ENCODE data around the gene EPB41L3. TPM values are rescaled to one million over a fixed set of nuclear protein-coding genes. Genes with fewer than 3 reads are reported as not detected.

EPB41L3 gene
- total RNA-seq, 1 experiment from 2014 or later: 0.34 TPM

GRCh38 chr18:5451871-5452270, 91.9 kb downstream of the EPB41L3 start:
- ChIA-PET POLR2A (no interaction called here), RAD21 (ENCODE audit: low non-redundant PET in 1 of 2, low total read pairs in 2 of 2, uncharacterized antibody in 2 of 2, unreplicated experiment in 2 of 2) (no interaction called here), CTCF (no interaction called here)
- H3K27me3 ChIP-seq (ENCODE audit: insufficient read depth, low read length): no peaks in the 10 kb centered on the region
- H3K4me3 ChIP-seq (replicated peaks in 1 of 2; ENCODE audit: low read depth in 1 of 2, low read length in 2 of 2): no peak overlapping the region
- DNase-seq (ENCODE audit: low read depth, low spot score) (no peak), ATAC-seq (no peak)
- BruUV-seq (replicated peaks): no TSS peak
- no peaks in the 10 kb centered on the region for H3K36me3 ChIP-seq (ENCODE audit: control insufficient read depth in 1 of 2, insufficient read depth in 2 of 2, low read length in 2 of 2)
- no peaks in the 10 kb centered on the region for H4K20me1 ChIP-seq (ENCODE audit: insufficient read depth)
- H3K4me2 ChIP-seq (ENCODE audit: low read length): no peak overlapping the region
- TF ChIP-seq, protein P1, sequence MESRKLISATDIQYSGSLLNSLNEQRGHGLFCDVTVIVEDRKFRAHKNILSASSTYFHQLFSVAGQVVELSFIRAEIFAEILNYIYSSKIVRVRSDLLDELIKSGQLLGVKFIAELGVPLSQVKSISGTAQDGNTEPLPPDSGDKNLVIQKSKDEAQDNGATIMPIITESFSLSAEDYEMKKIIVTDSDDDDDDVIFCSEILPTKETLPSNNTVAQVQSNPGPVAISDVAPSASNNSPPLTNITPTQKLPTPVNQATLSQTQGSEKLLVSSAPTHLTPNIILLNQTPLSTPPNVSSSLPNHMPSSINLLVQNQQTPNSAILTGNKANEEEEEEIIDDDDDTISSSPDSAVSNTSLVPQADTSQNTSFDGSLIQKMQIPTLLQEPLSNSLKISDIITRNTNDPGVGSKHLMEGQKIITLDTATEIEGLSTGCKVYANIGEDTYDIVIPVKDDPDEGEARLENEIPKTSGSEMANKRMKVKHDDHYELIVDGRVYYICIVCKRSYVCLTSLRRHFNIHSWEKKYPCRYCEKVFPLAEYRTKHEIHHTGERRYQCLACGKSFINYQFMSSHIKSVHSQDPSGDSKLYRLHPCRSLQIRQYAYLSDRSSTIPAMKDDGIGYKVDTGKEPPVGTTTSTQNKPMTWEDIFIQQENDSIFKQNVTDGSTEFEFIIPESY (IDR thresholded peaks at IDR 0.05; ENCODE audit: extremely low read depth, insufficient replicate concordance, low read length): no peak
- TF ChIP-seq POLR2AphosphoS5 (IDR thresholded peaks at IDR 0.05; ENCODE audit: low read depth, low read length) (no peak), CTCF (IDR thresholded peaks at IDR 0.05 in 2 of 3, conservative IDR thresholded peaks at IDR 0.05 in 1 of 3; ENCODE audit: borderline replicate concordance in 1 of 3, insufficient read depth in 1 of 3, low read depth in 2 of 3, low read length in 2 of 3) (no peak), POLR2A (IDR thresholded peaks at IDR 0.05; ENCODE audit: borderline replicate concordance, extremely low read depth, insufficient read depth, insufficient read length) (no peak), TCF7L2 (IDR thresholded peaks at IDR 0.05; ENCODE audit: borderline replicate concordance, extremely low read depth, insufficient read depth, insufficient read length) (no peak), ELF1 (IDR thresholded peaks at IDR 0.05; ENCODE audit: borderline replicate concordance, low read depth) (no peak), FOSL1 (IDR thresholded peaks at IDR 0.05; ENCODE audit: low read depth) (no peak), YY1 (IDR thresholded peaks at IDR 0.05; ENCODE audit: extremely low read depth, insufficient replicate concordance, low read depth, low read length) (no peak), EGR1 (IDR thresholded peaks at IDR 0.05; ENCODE audit: low read depth) (no peak), SP1 (IDR thresholded peaks at IDR 0.05; ENCODE audit: low read depth) (no peak), EZH2 (IDR thresholded peaks at IDR 0.05) (no peak), SRF (IDR thresholded peaks at IDR 0.05; ENCODE audit: low read depth) (no peak), CEBPB (IDR thresholded peaks at IDR 0.05; ENCODE audit: low read depth) (no peak), RAD21 (IDR thresholded peaks at IDR 0.05; ENCODE audit: low read depth) (no peak), JUND (IDR thresholded peaks at IDR 0.05) (no peak)
- no peaks in the 10 kb centered on the region for H3K79me2 ChIP-seq (ENCODE audit: insufficient read depth, low read length)
- no peak overlapping the region for H3K27ac ChIP-seq (ENCODE audit: low read depth, low read length)
- no peaks in the 10 kb centered on the region for H3K4me1 ChIP-seq (ENCODE audit: control insufficient read depth in 1 of 2, insufficient read depth in 2 of 2, low read length in 2 of 2)
- no peaks in the 10 kb centered on the region for H3K9me2 ChIP-seq (ENCODE audit: insufficient read depth)
- no peak overlapping the region for H3K9ac ChIP-seq (ENCODE audit: low read length)
- peaks cover 4 to 34% of the 10 kb centered on the region in 2 experiments; a peak in 2 of 4 replicates for H3K9me3 ChIP-seq (ENCODE audit: control insufficient read depth in 1 of 2, insufficient read depth in 1 of 2, low read depth in 1 of 2, low read length in 2 of 2)
- H2AFZ ChIP-seq (ENCODE audit: low read depth, low read length, poor library complexity, severe bottlenecking): no peak overlapping the region
- intact Hi-C loops (cut with micrococcal nuclease): no loop called here

All from HCT116 (cell line).